ENCODE measurements around the gene ZNF608.

DNA sequence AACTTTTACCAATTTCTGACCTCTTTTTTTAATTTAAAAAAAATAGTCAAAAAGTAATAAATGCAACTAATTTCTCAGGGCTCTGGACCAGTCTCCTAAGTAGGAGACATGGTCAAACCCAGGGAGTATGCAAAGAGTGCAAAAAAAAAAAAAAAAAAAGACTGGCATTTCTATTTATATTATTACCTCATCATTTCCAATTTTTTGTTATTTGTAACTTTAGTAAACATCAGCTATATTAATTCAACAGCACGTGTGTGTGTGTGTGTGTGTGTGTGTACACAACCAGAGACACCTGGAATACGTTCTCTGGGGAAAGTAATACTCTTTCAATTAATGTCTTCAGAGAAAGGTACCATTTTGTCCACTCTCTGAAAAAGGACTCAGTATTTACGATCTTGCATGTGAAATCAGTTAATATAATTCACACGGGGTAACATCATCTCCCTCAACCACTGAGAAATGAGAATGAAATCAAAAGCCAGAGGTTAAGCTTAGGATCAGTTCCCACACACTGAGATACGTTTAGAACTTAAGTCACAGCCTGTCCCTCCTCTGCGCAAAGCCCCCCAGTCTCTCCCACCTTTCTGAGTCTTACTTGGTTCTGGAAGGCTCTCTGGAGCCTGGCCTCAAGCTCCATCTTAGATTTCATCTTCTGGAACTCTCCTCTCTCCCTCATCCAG lies 21.9 kb downstream of the ZNF608 start:
- TF ChIP-seq BHLHE40 (IDR thresholded peaks at IDR 0.05; ENCODE audit: low read length): no peak
- no peak for TF ChIP-seq CTCF (IDR thresholded peaks at IDR 0.05 in 2 of 3, conservative IDR thresholded peaks at IDR 0.05 in 1 of 3; ENCODE audit: insufficient read depth in 2 of 3, low read depth in 1 of 3, low read length in 3 of 3)
- TF ChIP-seq ZNF445 (CRISPR knock-in tag; IDR thresholded peaks at IDR 0.05; ENCODE audit: low read depth): no peak
- TF ChIP-seq KDM1A (IDR thresholded peaks at IDR 0.05): no peak
- no peak for TF ChIP-seq MAZ (CRISPR knock-in tag; conservative IDR thresholded peaks at IDR 0.05 in 1 of 2, IDR thresholded peaks at IDR 0.05 in 1 of 2)
- TF ChIP-seq SMARCA5 (IDR thresholded peaks at IDR 0.05): no peak
- TF ChIP-seq ATF1 (CRISPR knock-in tag; IDR thresholded peaks at IDR 0.05): no peak
- no peak for TF ChIP-seq ATF1 (tag; IDR thresholded peaks at IDR 0.05)
- no peak for TF ChIP-seq ZNF507 (tag; conservative IDR thresholded peaks at IDR 0.05)
- no peak for TF ChIP-seq ADNP (tag; IDR thresholded peaks at IDR 0.05)
- TF ChIP-seq SP2 (IDR thresholded peaks at IDR 0.05; ENCODE audit: extremely low read depth, low read depth, low read length, poor library complexity, severe bottlenecking): no peak
- TF ChIP-seq MAFF (IDR thresholded peaks at IDR 0.05; ENCODE audit: low read length): no peak
